ENCODE results near the gene KRTAP5-10.

GRCh38 chr11:71572811-71573210, 7.4 kb downstream of the KRTAP5-10 start:
- TF ChIP-seq CTCF (IDR thresholded peaks at IDR 0.05) (no peak), POLR2A (IDR thresholded peaks at IDR 0.05) (no peak), EP300 (IDR thresholded peaks at IDR 0.05) (no peak)

Data from tibial nerve (tissue), 4 donors.